ENCODE results near the gene PLXNA4. TPM values are rescaled to one million over a fixed set of nuclear protein-coding genes. Genes with fewer than 3 reads are reported as not detected.

PLXNA4 gene, protein sequence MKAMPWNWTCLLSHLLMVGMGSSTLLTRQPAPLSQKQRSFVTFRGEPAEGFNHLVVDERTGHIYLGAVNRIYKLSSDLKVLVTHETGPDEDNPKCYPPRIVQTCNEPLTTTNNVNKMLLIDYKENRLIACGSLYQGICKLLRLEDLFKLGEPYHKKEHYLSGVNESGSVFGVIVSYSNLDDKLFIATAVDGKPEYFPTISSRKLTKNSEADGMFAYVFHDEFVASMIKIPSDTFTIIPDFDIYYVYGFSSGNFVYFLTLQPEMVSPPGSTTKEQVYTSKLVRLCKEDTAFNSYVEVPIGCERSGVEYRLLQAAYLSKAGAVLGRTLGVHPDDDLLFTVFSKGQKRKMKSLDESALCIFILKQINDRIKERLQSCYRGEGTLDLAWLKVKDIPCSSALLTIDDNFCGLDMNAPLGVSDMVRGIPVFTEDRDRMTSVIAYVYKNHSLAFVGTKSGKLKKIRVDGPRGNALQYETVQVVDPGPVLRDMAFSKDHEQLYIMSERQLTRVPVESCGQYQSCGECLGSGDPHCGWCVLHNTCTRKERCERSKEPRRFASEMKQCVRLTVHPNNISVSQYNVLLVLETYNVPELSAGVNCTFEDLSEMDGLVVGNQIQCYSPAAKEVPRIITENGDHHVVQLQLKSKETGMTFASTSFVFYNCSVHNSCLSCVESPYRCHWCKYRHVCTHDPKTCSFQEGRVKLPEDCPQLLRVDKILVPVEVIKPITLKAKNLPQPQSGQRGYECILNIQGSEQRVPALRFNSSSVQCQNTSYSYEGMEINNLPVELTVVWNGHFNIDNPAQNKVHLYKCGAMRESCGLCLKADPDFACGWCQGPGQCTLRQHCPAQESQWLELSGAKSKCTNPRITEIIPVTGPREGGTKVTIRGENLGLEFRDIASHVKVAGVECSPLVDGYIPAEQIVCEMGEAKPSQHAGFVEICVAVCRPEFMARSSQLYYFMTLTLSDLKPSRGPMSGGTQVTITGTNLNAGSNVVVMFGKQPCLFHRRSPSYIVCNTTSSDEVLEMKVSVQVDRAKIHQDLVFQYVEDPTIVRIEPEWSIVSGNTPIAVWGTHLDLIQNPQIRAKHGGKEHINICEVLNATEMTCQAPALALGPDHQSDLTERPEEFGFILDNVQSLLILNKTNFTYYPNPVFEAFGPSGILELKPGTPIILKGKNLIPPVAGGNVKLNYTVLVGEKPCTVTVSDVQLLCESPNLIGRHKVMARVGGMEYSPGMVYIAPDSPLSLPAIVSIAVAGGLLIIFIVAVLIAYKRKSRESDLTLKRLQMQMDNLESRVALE (N-terminal part only)
- 0.45 TPM in 1 of 2 replicates, not detected in the other for total RNA-seq (2014; rRNA removed; shearing (Covaris generic))

GRCh38 chr7:132575982-132576720, at the start of gene PLXNA4:
Gene PLXNA4 (minus strand): TSS chr7:132576470. CDS start chr7:132508693, 67,777 bp downstream.

Measured in A375 (cell line).